Activated CD8-positive, alpha-beta memory T cell treated with anti-CD3 and anti-CD28 coated beads, Interleukin-2, amount 50 U/mL, for 24 hours (primary cell): ENCODE data around the gene ST6GALNAC3.

Experiments used
- DNase-seq: peaks from one replicate; pipeline ENCODE4 v3.0.0-alpha.2; 2020; ENCODE audit errors: extremely low read depth

ST6GALNAC3 gene

GRCh38 chr1:76583875-76584477 lies 509.4 kb downstream of the ST6GALNAC3 start:
- DNase-seq = no peak

- DNase-seq = no peak
These were observed 511.6 kb downstream of the ST6GALNAC3 start for GRCh38 chr1:76585980-76586674.

GRCh38 chr1:76587212-76587611 lies 512.7 kb downstream of the ST6GALNAC3 start:
- DNase-seq = no peak

GRCh38 chr1:76591461-76591860 lies 516.9 kb downstream of the ST6GALNAC3 start:
- no peak for DNase-seq

- DNase-seq = no peak
These were observed 517.4 kb downstream of the ST6GALNAC3 start for GRCh38 chr1:76591963-76592362.

- DNase-seq = no peak
These were observed 518.6 kb downstream of the ST6GALNAC3 start for GRCh38 chr1:76593141-76593540.

- DNase-seq = no peak
These were observed 519.1 kb downstream of the ST6GALNAC3 start for GRCh38 chr1:76593618-76594017.

GRCh38 chr1:76595024-76595423 lies 520.5 kb downstream of the ST6GALNAC3 start:
- DNase-seq = no peak

GRCh38 chr1:76601465-76601864 lies 526.9 kb downstream of the ST6GALNAC3 start:
- no peak for DNase-seq

GRCh38 chr1:76607717-76608116 lies 533.2 kb downstream of the ST6GALNAC3 start:
- DNase-seq = no peak

GRCh38 chr1:76611770-76612445 lies 537.4 kb downstream of the ST6GALNAC3 start:
- no peak for DNase-seq

- no peak for DNase-seq
These were observed 539.3 kb downstream of the ST6GALNAC3 start for GRCh38 chr1:76613886-76614285.

- DNase-seq = no peak
These were observed 540.9 kb downstream of the ST6GALNAC3 start for GRCh38 chr1:76615253-76616035.

GRCh38 chr1:76620371-76620770 lies 545.8 kb downstream of the ST6GALNAC3 start:
- DNase-seq = no peak

- DNase-seq = no peak
These were observed 548.4 kb downstream of the ST6GALNAC3 start for GRCh38 chr1:76622774-76623528.

GRCh38 chr1:76625886-76626678 lies 551.5 kb downstream of the ST6GALNAC3 start:
- no peak for DNase-seq

- no peak for DNase-seq
These were observed 553.0 kb downstream of the ST6GALNAC3 start for GRCh38 chr1:76627498-76627897.

- no peak for DNase-seq
These were observed 553.4 kb downstream of the ST6GALNAC3 start for GRCh38 chr1:76627901-76628300.

- no peak for DNase-seq
These were observed 557.6 kb downstream of the ST6GALNAC3 start for GRCh38 chr1:76632136-76632535.

- DNase-seq = no peak
These were observed 561.2 kb downstream of the ST6GALNAC3 start for GRCh38 chr1:76635784-76636183.

- DNase-seq = no peak
These were observed 564.6 kb downstream of the ST6GALNAC3 start for GRCh38 chr1:76639181-76639580.
